DND-41 (cell line): ENCODE results near the gene SLC1A7.

Experiments
- ATAC-seq: fragments of 200-7000 bp; cut with Tn5 transposase; 3 replicates; pipeline ENCODE4 v1.9.1; 2021; ENCODE audit warnings: low read depth; ENCODE audit not compliant: insufficient read depth
- DNase-seq: peaks from one replicate; pipeline ENCODE4 v3.0.0-alpha.2; 2020
- H2AFZ ChIP-seq: 2 replicates; pipeline ENCODE4 v1.6.0; 2012; ENCODE audit warnings: low read depth, low read length
- H3K27ac ChIP-seq: 2 replicates; pipeline ENCODE4 v1.5.1; 2012; ENCODE audit warnings: low read length, inconsistent platforms
- H3K27me3 ChIP-seq: fragments of 200-600 bp; sonication (generic); 2 replicates; pipeline ENCODE4 v1.6.0; 2012; ENCODE audit warnings: low read length, mild to moderate bottlenecking, inconsistent platforms; ENCODE audit not compliant: insufficient read depth, poor library complexity
- H3K36me3 ChIP-seq: 2 replicates; pipeline ENCODE4 v1.5.1; 2012; ENCODE audit warnings: low read length, inconsistent platforms; ENCODE audit not compliant: insufficient read depth
- H3K4me1 ChIP-seq: 2 replicates; pipeline ENCODE4 v1.5.1; 2012; ENCODE audit warnings: mild to moderate bottlenecking, low read length; ENCODE audit not compliant: insufficient read depth
- H3K4me2 ChIP-seq: 2 replicates; pipeline ENCODE4 v1.6.0; 2012; ENCODE audit warnings: mild to moderate bottlenecking, moderate library complexity, low read length, inconsistent platforms; ENCODE audit not compliant: insufficient read depth
- H3K4me3 ChIP-seq, 2 experiments: fragments of 200-600 bp in 1 of 2; shearing (Covaris generic) in 1 of 2; 2 replicates each; pipeline ENCODE4 v1.5.1; 2012 to 2016; ENCODE audit warnings: inconsistent platforms in 2 of 2, low read length in 2 of 2, mild to moderate bottlenecking in 2 of 2, low read depth in 1 of 2, moderate library complexity in 1 of 2
- H3K79me2 ChIP-seq: 2 replicates; pipeline ENCODE4 v1.6.0; 2012; ENCODE audit warnings: low read length, inconsistent platforms; ENCODE audit not compliant: insufficient read depth
- H3K9ac ChIP-seq: 2 replicates; pipeline ENCODE4 v1.6.0; 2012; ENCODE audit warnings: low read depth, mild to moderate bottlenecking, inconsistent platforms, low read length, moderate library complexity
- H3K9me3 ChIP-seq: 2 replicates; pipeline ENCODE4 v1.5.1; 2012; ENCODE audit warnings: low read length, moderate library complexity, mild to moderate bottlenecking, inconsistent platforms; ENCODE audit not compliant: insufficient read depth, severe bottlenecking
- H4K20me1 ChIP-seq: 2 replicates; pipeline ENCODE4 v1.6.0; 2012; ENCODE audit warnings: low read length; ENCODE audit not compliant: insufficient read depth
- EZH2 ChIP-seq: IDR thresholded peaks from 3 replicates; pipeline ENCODE4 v1.6.1; 2012; ENCODE audit warnings: borderline replicate concordance, low read depth, mild to moderate bottlenecking, moderate library complexity, low read length, inconsistent platforms; ENCODE audit not compliant: severe bottlenecking
- TF ChIP-seq, protein P1 (sequence below): IDR thresholded peaks from 2 replicates; pipeline ENCODE4 v1.5.1; 2012; ENCODE audit warnings: borderline replicate concordance, low read length, moderate library complexity, mild to moderate bottlenecking; ENCODE audit not compliant: poor library complexity, severe bottlenecking; ENCODE audit errors: extremely low read depth

SLC1A7 gene

DNA sequence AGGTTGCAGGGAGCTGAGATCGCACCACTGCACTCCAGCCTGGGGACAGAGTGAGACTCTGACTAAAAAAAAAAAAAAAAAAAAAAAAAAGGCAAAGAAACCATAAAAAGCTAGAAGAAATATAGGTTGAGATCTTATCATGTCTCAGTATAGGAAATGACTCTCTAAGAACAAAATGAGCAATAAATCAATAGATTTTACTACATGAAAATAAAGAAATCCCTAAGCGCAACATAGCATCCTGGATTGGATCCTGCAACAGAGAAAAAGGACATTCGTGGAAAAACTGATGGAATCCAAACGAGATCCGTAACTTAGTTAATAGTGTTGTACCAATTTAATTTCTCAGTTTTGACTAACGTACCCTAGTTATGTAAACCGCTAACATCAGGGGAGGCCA, 35.3 kb downstream of the SLC1A7 start:
- Histone ChIP-seq H3K79me2 (no peaks in the 10 kb centered on the region), H3K9ac (no peak overlapping the region), H3K27me3 (peaks cover 10% of the 10 kb centered on the region), H3K27ac (no peak overlapping the region), H3K4me1 (no peaks in the 10 kb centered on the region; the same call in 1 of the 2 replicates), H3K4me3 (no peak overlapping the region), H3K36me3 (no peaks in the 10 kb centered on the region), H3K4me2 (no peak overlapping the region), H2AFZ (no peak overlapping the region), H4K20me1 (no peaks in the 10 kb centered on the region), H3K9me3 (no peaks in the 10 kb centered on the region)
- ATAC-seq, result no peak
- DNase-seq, result no peak
- TF ChIP-seq, protein P1, sequence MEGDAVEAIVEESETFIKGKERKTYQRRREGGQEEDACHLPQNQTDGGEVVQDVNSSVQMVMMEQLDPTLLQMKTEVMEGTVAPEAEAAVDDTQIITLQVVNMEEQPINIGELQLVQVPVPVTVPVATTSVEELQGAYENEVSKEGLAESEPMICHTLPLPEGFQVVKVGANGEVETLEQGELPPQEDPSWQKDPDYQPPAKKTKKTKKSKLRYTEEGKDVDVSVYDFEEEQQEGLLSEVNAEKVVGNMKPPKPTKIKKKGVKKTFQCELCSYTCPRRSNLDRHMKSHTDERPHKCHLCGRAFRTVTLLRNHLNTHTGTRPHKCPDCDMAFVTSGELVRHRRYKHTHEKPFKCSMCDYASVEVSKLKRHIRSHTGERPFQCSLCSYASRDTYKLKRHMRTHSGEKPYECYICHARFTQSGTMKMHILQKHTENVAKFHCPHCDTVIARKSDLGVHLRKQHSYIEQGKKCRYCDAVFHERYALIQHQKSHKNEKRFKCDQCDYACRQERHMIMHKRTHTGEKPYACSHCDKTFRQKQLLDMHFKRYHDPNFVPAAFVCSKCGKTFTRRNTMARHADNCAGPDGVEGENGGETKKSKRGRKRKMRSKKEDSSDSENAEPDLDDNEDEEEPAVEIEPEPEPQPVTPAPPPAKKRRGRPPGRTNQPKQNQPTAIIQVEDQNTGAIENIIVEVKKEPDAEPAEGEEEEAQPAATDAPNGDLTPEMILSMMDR, result no peak
- TF ChIP-seq EZH2, result no peak

DNA sequence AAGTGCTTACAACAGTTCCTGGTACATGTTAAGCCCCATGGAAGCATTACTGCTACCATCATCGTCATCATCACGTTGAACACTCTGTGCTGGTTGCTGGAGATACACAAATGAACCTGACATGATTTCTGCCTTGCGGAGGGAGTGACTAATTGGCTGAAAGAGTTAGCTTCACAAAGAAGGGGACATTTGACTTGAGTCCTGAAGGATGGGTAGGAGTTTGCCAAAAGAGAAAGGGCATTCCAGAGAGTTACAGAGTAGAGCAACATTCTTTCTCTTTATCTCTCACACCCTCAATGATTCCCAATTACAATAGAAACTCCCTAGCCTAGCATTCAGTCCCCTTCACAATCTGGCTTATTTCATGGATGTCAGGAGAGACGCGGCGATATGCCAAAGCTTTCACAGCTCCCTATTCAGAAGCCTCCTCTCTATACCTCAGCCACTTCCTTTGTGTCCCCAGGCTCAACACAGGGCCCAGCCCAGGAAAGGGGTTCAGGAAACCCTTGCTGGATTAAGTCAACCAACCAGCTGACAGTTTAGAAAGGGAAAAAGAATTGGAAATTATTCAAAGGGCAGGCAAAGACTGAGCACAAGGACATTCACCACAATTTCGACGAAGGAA, 38.0 kb downstream of the SLC1A7 start:
- Histone ChIP-seq H3K9ac (no peak overlapping the region), H3K36me3 (no peaks in the 10 kb centered on the region), H3K79me2 (no peaks in the 10 kb centered on the region), H3K4me2 (no peak overlapping the region), H3K27me3 (peaks cover 10% of the 10 kb centered on the region), H3K9me3 (peaks cover 23% of the 10 kb centered on the region), H2AFZ (no peak overlapping the region), H3K27ac (no peak overlapping the region), H3K4me1 (no peaks in the 10 kb centered on the region; the same call in 1 of the 2 replicates), H3K4me3 (no peak overlapping the region), H4K20me1 (no peaks in the 10 kb centered on the region)
- no peak for TF ChIP-seq EZH2
- TF ChIP-seq, protein P1, result no peak
- no peak for DNase-seq
- no peak for ATAC-seq

DNA sequence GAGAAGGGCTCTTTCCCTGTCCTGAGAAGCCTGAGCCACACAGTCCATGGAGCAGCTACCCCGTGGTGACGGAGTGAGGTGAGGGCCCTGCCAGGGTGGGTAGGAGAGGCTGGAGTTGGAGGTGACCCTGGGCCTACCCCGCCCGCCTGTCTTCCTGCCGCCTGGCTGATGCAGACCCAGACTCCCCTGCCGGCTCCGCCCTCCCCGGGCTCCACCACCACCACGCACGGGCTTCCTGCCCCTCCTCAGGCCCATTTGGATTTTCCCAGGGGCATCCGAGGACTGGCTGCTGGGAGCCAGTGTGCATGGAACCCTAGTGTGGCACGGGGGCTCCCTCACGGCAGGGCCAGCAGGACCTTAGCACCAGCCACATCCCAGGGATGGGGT, 47.9 kb downstream of the SLC1A7 start:
- no peaks in the 10 kb centered on the region for H3K79me2 ChIP-seq
- H3K4me2 ChIP-seq, result no peak overlapping the region
- no peaks in the 10 kb centered on the region for H3K27me3 ChIP-seq
- no peaks in the 10 kb centered on the region for H3K4me1 ChIP-seq
- H4K20me1 ChIP-seq, result no peaks in the 10 kb centered on the region; the same call in 1 of the 2 replicates
- ATAC-seq, result no peak
- no peak overlapping the region for H3K4me3 ChIP-seq
- no peak for DNase-seq
- no peak overlapping the region for H3K27ac ChIP-seq
- no peak overlapping the region for H3K9ac ChIP-seq
- no peak for TF ChIP-seq EZH2
- TF ChIP-seq, protein P1, result no peak
- peaks cover 37% of the 10 kb centered on the region for H3K9me3 ChIP-seq
- no peak overlapping the region for H2AFZ ChIP-seq
- H3K36me3 ChIP-seq, result no peaks in the 10 kb centered on the region
